AG04449 (cell line): ENCODE data around the gene KCNQ1.

Source experiments
- CTCF ChIA-PET: fragments of 350-600 bp; formaldehyde crosslinking; extraction: SDS; loops from one replicate; lab custom pipeline; 2021; ENCODE audit warnings: antibody characterized with exemption; lab: Yijun Ruan, JAX
- POLR2A ChIA-PET: fragments of 400-600, 350-600 bp; formaldehyde crosslinking; extraction: SDS; loops from one replicate; lab custom pipeline; 2020; ENCODE audit warnings: antibody characterized with exemption, inconsistent platforms; lab: Yijun Ruan, JAX
- DNase-seq: peaks from one replicate; pipeline ENCODE4 v3.0.0-alpha.2; 2010; ENCODE audit warnings: low read depth, low spot score
- H3K4me3 ChIP-seq: 2 replicates; pipeline ENCODE4 v1.5.1; 2011; ENCODE audit warnings: low read depth, mild to moderate bottlenecking, control low read depth, low read length
- TF ChIP-seq, protein P1 (sequence below): IDR thresholded peaks from one replicate; pipeline ENCODE4 v1.5.1; 2011; ENCODE audit warnings: mild to moderate bottlenecking, moderate library complexity, low read length, control low read depth, inconsistent platforms; ENCODE audit not compliant: insufficient read depth; ENCODE audit errors: missing control alignments

The KCNQ1 gene

GRCh38 chr11:2799881-2800654 lies 355.3 kb downstream of the KCNQ1 start:
- H3K4me3 ChIP-seq = no peak overlapping the region
- TF ChIP-seq, protein P1, sequence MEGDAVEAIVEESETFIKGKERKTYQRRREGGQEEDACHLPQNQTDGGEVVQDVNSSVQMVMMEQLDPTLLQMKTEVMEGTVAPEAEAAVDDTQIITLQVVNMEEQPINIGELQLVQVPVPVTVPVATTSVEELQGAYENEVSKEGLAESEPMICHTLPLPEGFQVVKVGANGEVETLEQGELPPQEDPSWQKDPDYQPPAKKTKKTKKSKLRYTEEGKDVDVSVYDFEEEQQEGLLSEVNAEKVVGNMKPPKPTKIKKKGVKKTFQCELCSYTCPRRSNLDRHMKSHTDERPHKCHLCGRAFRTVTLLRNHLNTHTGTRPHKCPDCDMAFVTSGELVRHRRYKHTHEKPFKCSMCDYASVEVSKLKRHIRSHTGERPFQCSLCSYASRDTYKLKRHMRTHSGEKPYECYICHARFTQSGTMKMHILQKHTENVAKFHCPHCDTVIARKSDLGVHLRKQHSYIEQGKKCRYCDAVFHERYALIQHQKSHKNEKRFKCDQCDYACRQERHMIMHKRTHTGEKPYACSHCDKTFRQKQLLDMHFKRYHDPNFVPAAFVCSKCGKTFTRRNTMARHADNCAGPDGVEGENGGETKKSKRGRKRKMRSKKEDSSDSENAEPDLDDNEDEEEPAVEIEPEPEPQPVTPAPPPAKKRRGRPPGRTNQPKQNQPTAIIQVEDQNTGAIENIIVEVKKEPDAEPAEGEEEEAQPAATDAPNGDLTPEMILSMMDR = no peak
- DNase-seq = no peak
- ChIA-PET CTCF (interaction anchor here (0.7 kb wide), 1 partner anchor 28 kb away, joined by 3 read pairs; no protein-coding TSS in a partner anchor), POLR2A (no interaction called here)

GRCh38 chr11:2800655-2801531 lies 356.1 kb downstream of the KCNQ1 start:
- TF ChIP-seq, protein P1 = no peak
- POLR2A ChIA-PET = no interaction called here
- CTCF ChIA-PET = no interaction called here
- H3K4me3 ChIP-seq = no peak overlapping the region
- no peak for DNase-seq

- H3K4me3 ChIP-seq = no peak overlapping the region
- POLR2A ChIA-PET = no interaction called here
- DNase-seq = no peak
- TF ChIP-seq, protein P1 = no peak
- CTCF ChIA-PET = no interaction called here
These were observed 357.0 kb downstream of the KCNQ1 start for GRCh38 chr11:2801711-2802388.

GRCh38 chr11:2802389-2803185 lies 357.8 kb downstream of the KCNQ1 start:
- H3K4me3 ChIP-seq = no peak overlapping the region
- ChIA-PET POLR2A (no interaction called here), CTCF (no interaction called here)
- no peak for DNase-seq
- TF ChIP-seq, protein P1 = no peak

GRCh38 chr11:2803186-2804091 lies 358.6 kb downstream of the KCNQ1 start:
- DNase-seq = no peak
- H3K4me3 ChIP-seq = no peak overlapping the region
- ChIA-PET CTCF (interaction anchor here (0.8 kb wide), 1 partner anchor 12 kb away, joined by 3 read pairs; no protein-coding TSS in a partner anchor), POLR2A (no interaction called here)
- TF ChIP-seq, protein P1 = no peak
